ENCODE measurements around the gene BMP8A.

DNA sequence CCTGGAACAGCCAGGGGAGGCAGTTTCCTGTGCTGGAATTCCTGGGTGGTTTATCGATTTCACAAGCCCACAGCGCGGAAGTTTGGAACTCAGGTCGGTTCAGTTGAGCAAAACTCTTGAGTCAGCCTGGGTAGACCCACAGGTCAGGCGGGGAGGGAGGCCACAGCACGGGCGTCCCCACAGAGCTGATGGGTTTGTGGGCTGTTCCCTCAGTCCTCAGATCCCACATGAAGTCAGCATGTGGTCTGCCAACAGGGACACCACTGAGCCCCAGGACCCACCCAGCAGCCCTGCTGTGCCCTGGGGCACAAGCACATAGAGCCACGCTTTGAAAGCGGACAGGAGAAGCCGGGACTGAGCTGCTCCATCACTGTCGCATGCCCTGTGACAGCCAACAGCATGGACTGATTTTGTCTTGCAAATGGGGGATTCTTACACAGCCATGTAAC, 17.4 kb downstream of the BMP8A start:
- TF ChIP-seq, protein P1, sequence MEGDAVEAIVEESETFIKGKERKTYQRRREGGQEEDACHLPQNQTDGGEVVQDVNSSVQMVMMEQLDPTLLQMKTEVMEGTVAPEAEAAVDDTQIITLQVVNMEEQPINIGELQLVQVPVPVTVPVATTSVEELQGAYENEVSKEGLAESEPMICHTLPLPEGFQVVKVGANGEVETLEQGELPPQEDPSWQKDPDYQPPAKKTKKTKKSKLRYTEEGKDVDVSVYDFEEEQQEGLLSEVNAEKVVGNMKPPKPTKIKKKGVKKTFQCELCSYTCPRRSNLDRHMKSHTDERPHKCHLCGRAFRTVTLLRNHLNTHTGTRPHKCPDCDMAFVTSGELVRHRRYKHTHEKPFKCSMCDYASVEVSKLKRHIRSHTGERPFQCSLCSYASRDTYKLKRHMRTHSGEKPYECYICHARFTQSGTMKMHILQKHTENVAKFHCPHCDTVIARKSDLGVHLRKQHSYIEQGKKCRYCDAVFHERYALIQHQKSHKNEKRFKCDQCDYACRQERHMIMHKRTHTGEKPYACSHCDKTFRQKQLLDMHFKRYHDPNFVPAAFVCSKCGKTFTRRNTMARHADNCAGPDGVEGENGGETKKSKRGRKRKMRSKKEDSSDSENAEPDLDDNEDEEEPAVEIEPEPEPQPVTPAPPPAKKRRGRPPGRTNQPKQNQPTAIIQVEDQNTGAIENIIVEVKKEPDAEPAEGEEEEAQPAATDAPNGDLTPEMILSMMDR (conservative IDR thresholded peaks at IDR 0.05; ENCODE audit: low read length): no peak
- TF ChIP-seq EZH2phosphoT487 (IDR thresholded peaks at IDR 0.05; ENCODE audit: borderline replicate concordance): no peak
